Measurements from ENCODE around the gene MGA. TPM values are rescaled to one million over a fixed set of nuclear protein-coding genes. Genes with fewer than 3 reads are reported as not detected.

Gene MGA
- 10 to 100 TPM; 21.0 to 44.7 (median 38.3) TPM for total RNA-seq

DNA sequence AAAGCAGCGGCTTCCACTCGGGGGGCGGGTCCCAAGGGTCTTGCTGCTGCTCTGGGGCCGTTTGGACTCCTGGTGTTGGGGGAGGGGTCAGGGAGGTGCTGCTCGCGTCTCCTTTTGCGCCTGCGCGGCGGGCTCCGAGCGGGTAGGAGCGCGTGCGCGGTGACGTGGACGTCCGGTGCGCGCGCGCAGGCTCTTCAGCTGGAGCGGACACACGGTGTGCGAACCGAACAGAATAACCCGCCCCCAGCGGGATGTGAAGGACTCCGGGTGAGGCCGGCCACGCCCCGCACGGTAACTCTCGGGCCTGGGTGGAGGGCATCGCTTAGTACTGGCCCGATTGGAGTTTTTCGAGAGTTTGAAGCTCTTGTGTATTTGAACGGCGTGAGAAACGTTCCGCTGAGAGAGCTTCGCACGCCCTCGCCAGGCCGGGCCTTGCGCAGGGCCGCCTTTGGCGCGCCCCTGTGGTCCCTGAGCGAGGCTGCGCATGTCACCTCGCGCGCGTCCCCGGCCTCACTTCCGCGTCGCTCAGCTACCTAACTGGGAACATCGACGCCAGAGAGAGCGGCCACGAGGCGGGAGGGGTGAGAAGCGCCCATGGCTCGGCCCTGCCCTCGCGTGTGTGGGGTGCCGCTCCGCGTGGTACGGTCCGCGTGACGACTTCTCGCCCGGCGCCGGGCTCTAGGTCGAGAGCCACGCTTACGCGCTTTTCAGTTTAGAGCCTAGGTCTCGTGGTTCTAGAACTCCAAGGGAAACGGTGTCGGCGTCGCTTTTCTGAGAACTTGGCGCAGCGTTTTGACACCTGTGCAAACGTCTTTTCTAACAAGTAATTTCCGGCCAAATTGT is at the start of gene MGA:
MGA (plus strand) TSS at position 171 of the 843 bp plus-strand sequence.
- TF ChIP-seq POLR2A (IDR thresholded peaks at IDR 0.05) = no peak
- TF ChIP-seq POLR2AphosphoS5 (IDR thresholded peaks at IDR 0.05) = peak in 2 of 3 donors; percentile 71 to 87
- Histone ChIP-seq H3K27ac (peak within 1 kb of the TSS; percentile 55), H3K27me3 (no peaks in the 10 kb centered on the region), H3K9me3 (no peaks in the 10 kb centered on the region), H3K4me1 (peaks cover 32% of the 10 kb centered on the region), H3K4me3 (peak within 1 kb of the TSS; percentile 49), H3K36me3 (no peaks in the 10 kb centered on the region)
- peak; percentile 91 for DNase-seq (ENCODE audit: low spot score in 2 of 2)
- WGBS = 5% methylated on average over 37 of the region's 93 CpGs

DNA sequence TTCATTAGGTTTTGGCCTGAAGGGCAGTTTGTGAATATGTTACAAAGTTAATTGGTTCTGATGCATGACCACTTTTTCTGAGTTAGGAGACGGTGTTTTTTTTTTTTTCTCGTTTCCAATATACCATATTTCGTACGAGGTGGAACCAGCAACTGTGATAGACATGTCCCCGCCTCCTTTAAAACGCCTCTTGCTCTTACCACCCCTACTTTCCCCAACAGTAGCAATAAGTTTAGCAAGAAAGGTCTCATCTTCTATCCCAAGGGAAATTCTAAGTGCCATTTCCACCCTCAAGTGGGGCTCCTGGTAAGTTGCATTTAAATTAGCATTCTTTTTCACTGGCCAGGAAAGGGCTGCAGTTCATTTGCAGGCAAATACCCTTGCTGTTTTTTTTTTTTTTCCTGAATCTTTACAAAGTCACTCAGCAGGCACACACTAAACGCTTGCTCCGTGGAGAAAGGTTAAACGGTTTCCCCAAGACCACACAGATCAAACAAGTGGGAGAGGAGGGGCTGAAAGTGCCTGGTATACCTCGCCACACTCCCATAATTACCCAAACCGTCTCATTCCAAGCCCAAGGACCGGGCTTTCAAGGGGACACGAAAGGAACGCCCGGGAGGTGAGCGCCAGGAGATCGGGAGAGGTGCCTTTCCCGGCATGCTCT is 39.5 kb upstream of the MGA start:
- TF ChIP-seq POLR2A (IDR thresholded peaks at IDR 0.05) (no peak), EP300 (IDR thresholded peaks at IDR 0.05) (no peak), POLR2AphosphoS5 (IDR thresholded peaks at IDR 0.05) (no peak)
- TF ChIP-seq, protein P1, sequence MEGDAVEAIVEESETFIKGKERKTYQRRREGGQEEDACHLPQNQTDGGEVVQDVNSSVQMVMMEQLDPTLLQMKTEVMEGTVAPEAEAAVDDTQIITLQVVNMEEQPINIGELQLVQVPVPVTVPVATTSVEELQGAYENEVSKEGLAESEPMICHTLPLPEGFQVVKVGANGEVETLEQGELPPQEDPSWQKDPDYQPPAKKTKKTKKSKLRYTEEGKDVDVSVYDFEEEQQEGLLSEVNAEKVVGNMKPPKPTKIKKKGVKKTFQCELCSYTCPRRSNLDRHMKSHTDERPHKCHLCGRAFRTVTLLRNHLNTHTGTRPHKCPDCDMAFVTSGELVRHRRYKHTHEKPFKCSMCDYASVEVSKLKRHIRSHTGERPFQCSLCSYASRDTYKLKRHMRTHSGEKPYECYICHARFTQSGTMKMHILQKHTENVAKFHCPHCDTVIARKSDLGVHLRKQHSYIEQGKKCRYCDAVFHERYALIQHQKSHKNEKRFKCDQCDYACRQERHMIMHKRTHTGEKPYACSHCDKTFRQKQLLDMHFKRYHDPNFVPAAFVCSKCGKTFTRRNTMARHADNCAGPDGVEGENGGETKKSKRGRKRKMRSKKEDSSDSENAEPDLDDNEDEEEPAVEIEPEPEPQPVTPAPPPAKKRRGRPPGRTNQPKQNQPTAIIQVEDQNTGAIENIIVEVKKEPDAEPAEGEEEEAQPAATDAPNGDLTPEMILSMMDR (IDR thresholded peaks at IDR 0.05) = no peak
- Histone ChIP-seq H3K9me3 (no peaks in the 10 kb centered on the region), H3K4me1 (peaks cover 20% of the 10 kb centered on the region), H3K4me3 (peak overlapping the region; percentile 48), H3K27me3 (no peaks in the 10 kb centered on the region), H3K27ac (peak overlapping the region; percentile 80), H3K36me3 (no peaks in the 10 kb centered on the region)
- peak in 1 of 2 donors; percentile 71 for DNase-seq (ENCODE audit: low spot score in 2 of 2)
- 19% methylated on average over 15 of the region's 18 CpGs for WGBS

DNA sequence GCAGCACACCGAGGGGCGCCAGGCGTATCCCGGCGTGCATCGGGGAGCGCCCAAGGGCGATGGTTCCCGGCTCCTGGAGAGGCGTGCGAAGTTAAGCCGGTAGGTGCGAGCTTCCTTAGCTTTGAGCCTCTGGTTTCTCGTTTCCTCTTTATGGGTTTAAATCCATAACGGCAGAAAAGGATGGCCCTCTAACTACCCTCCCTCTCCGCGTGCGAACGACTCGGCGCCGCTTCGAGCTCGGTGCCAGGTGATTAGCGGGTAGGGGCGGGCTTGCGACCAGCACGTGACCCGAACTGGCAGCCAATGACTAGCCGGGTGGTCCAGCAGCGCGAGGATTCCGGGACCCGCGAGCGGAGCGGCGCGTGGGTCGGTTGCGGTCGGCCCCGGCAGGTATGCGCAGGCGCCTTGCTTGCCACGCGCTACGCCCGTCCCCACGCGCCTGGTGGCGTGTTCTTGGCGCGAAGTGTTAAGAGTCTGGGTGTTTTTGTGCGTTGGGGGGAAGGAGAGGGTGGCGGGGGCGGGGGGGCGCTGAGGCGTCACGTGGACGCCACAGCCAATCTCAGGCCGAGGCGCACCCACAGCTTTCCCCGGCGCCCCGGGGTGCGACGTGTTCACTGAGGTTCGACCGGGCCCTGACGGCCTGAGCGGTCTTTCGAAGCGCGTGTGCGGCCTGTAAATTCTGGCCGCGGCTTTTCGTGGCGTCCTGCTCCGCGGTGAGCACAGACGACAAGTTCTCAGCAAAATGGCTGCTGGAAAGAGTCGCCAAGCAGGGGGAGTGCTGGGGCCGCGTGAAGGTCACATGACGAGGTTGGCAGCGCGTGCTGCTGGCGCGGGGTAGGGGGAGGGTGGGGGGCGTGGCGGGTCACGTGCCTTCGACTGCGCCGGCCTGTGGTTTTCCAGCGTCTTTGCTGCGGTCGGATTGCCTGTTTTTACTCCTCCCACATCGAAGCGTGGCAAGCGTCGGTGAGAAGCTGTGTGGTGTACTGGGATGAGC is 38.7 kb upstream of the MGA start:
- Histone ChIP-seq H3K36me3 (no peaks in the 10 kb centered on the region), H3K27ac (peak overlapping the region; percentile 80), H3K4me1 (peaks cover 20% of the 10 kb centered on the region), H3K27me3 (no peaks in the 10 kb centered on the region), H3K9me3 (no peaks in the 10 kb centered on the region), H3K4me3 (peak overlapping the region; percentile 48)
- TF ChIP-seq, protein P1 (IDR thresholded peaks at IDR 0.05) = no peak
- peak in 1 of 3 donors; percentile 15 for TF ChIP-seq POLR2AphosphoS5 (IDR thresholded peaks at IDR 0.05)
- DNase-seq (ENCODE audit: low spot score in 2 of 2) = peak; percentile 89
- 9% methylated on average over 37 of the region's 104 CpGs for WGBS

DNA sequence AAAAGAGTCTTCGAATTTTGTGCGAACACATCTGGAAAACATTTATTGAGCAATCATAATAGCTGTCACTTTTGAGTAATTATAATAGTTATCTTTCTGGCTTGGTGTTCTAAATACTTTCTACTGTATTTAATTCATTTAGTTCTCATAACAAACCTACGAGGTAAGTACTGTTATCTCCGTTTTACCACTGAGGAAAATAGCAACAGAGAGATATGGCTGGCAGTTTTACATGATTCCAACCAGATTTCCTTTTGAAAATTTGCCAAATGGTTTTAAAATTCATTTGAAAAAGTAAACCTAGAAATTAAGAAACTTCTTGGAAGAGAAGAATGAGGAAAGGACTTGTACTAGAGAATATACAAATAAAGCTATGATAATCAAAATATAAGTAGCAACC is 37.3 kb upstream of the MGA start:
- Histone ChIP-seq H3K4me1 (peaks cover 20% of the 10 kb centered on the region), H3K27me3 (no peaks in the 10 kb centered on the region)
- WGBS = 69% methylated on average over 4 of the region's 4 CpGs

GRCh38 chr15:41627203-41627602 is 33.0 kb upstream of the MGA start:
- peaks cover 1% of the 10 kb centered on the region for H3K4me1 ChIP-seq
- H3K4me3 ChIP-seq = no peak overlapping the region
- no peaks in the 10 kb centered on the region for H3K36me3 ChIP-seq
- 96% methylated on average over 1 of the region's 1 CpG for WGBS
- no peaks in the 10 kb centered on the region for H3K27me3 ChIP-seq
- no peak overlapping the region for H3K27ac ChIP-seq
- TF ChIP-seq POLR2A (IDR thresholded peaks at IDR 0.05) = no peak
- no peak for TF ChIP-seq EP300 (IDR thresholded peaks at IDR 0.05)
- TF ChIP-seq, protein P1 (IDR thresholded peaks at IDR 0.05) = no peak
- TF ChIP-seq POLR2AphosphoS5 (IDR thresholded peaks at IDR 0.05) = no peak
- H3K9me3 ChIP-seq = no peaks in the 10 kb centered on the region
- DNase-seq (ENCODE audit: low spot score in 2 of 2) = no peak

More for the DNA sequence above, 37.3 kb upstream of the MGA start:
- no peak for DNase-seq (ENCODE audit: low spot score in 2 of 2)
- no peak for TF ChIP-seq POLR2A (IDR thresholded peaks at IDR 0.05)
- TF ChIP-seq EP300 (IDR thresholded peaks at IDR 0.05) = no peak
- TF ChIP-seq POLR2AphosphoS5 (IDR thresholded peaks at IDR 0.05) = no peak
- TF ChIP-seq, protein P1 (IDR thresholded peaks at IDR 0.05) = no peak
- Histone ChIP-seq H3K9me3 (no peaks in the 10 kb centered on the region), H3K36me3 (no peaks in the 10 kb centered on the region), H3K27ac (no peak overlapping the region), H3K4me3 (no peak overlapping the region)

All from suprapubic skin (tissue), 4 donors.